K562 (cell line): Measurements from ENCODE around the gene GET4. TPM values are rescaled to one million over a fixed set of nuclear protein-coding genes. Genes with fewer than 3 reads are reported as not detected.
A peak's percentile ranks its signal among the peaks of the same experiment; 100 is the strongest.

Source experiments
- ATAC-seq: fragments of 200-7000 bp; cut with Tn5 transposase; 3 replicates; pipeline ENCODE4 v1.9.1; 2020; ENCODE audit warnings: moderate library complexity
- BruUV-seq: library from RNA; stranded (reverse); fragments of 400-500 nt; replicated peaks from 2 replicates; lab custom pipeline; 2021; lab: Mats Ljungman, UMichigan
- CTCF ChIA-PET: fragments of 300-600 bp; formaldehyde crosslinking; extraction: SDS; loops from one replicate; lab custom pipeline; 2021; ENCODE audit warnings: low intra/inter-chr PET ratio; lab: Yijun Ruan, JAX
- POLR2A ChIA-PET: fragments of 300-600, 350-650 bp; sonication (Branson Sonifier 250); formaldehyde crosslinking; extraction: SDS; loops from one replicate; lab custom pipeline; 2021; ENCODE audit warnings: antibody characterized with exemption, inconsistent platforms; lab: Yijun Ruan, JAX
- DNase-seq, 4 experiments: peaks; one replicate each; pipeline versions ENCODE4 v3.0.0 to v3.0.0-alpha.2; 2011 to 2018; ENCODE audit warnings: low spot score in 3 of 4, mixed read lengths in 3 of 4; ENCODE audit errors: extremely low read depth in 1 of 4
- FAIRE-seq: peaks from 2 replicates; lab custom pipeline; 2011; peaks lifted over from hg19 to GRCh38; lab: Jason Lieb, UNC
- H2AFZ ChIP-seq: 2 replicates; pipeline ENCODE4 v1.6.0; 2011; ENCODE audit warnings: low read depth, low read length, control low read depth, inconsistent platforms
- H3K27ac ChIP-seq: fragments of 200-600 bp; 3 replicates; pipeline ENCODE4 v1.8.0; 2011; ENCODE audit warnings: low read depth, mild to moderate bottlenecking, control low read depth, inconsistent platforms, low read length, moderate library complexity, mixed read lengths; ENCODE audit errors: extremely low read depth
- H3K27me3 ChIP-seq, 2 experiments: fragments of 300-600 bp in 1 of 2; 2 replicates in 1 of 2; 3 replicates in 1 of 2; pipeline versions ENCODE4 v1.6.0 to v1.8.0; 2011; ENCODE audit warnings: inconsistent platforms in 2 of 2, low read length in 2 of 2, mild to moderate bottlenecking in 1 of 2, mixed read lengths in 1 of 2, moderate library complexity in 1 of 2; ENCODE audit not compliant: control insufficient read depth in 2 of 2, insufficient read depth in 2 of 2
- H3K36me3 ChIP-seq: fragments of 300-600 bp; 3 replicates; pipeline ENCODE4 v1.8.0; 2011; ENCODE audit warnings: mild to moderate bottlenecking, low read length, inconsistent platforms; ENCODE audit not compliant: control insufficient read depth, insufficient read depth
- H3K4me1 ChIP-seq, 2 experiments: fragments of 200-600 bp in 1 of 2; replicated peaks in 1 of 2; 2 replicates in 1 of 2; 3 replicates in 1 of 2; pipeline versions ENCODE4 v1.5.1 to v1.8.0; 2011; ENCODE audit warnings: inconsistent platforms in 2 of 2, low read length in 2 of 2, mild to moderate bottlenecking in 1 of 2, mixed read lengths in 1 of 2, moderate library complexity in 1 of 2; ENCODE audit not compliant: control insufficient read depth in 2 of 2, insufficient read depth in 2 of 2
- H3K4me2 ChIP-seq: 2 replicates; pipeline ENCODE4 v1.6.1; 2011; ENCODE audit warnings: low read length, control low read depth, inconsistent platforms, mixed read lengths; ENCODE audit not compliant: insufficient read depth
- H3K4me3 ChIP-seq: fragments of 200-600 bp; sonication (generic), shearing (Covaris generic); 2 replicates; pipeline ENCODE4 v1.5.1; 2016; ENCODE audit warnings: control low read depth, inconsistent platforms
- H3K79me2 ChIP-seq: fragments of 200-600 bp; 3 replicates; pipeline ENCODE4 v1.8.0; 2011; ENCODE audit warnings: low read length, inconsistent platforms; ENCODE audit not compliant: control insufficient read depth, insufficient read depth
- H3K9ac ChIP-seq, 2 experiments: 2 replicates each; pipeline versions ENCODE4 v1.6.0 to v1.6.1; 2011; ENCODE audit warnings: low read depth in 2 of 2, low read length in 2 of 2, control low read depth in 1 of 2, inconsistent platforms in 1 of 2, mild to moderate bottlenecking in 1 of 2, mixed read lengths in 1 of 2; ENCODE audit not compliant: insufficient read depth in 1 of 2
- H3K9me1 ChIP-seq: one replicate; pipeline ENCODE4 v1.6.0; 2011; ENCODE audit warnings: inconsistent platforms, mild to moderate bottlenecking, low read length, moderate library complexity; ENCODE audit not compliant: control insufficient read depth, insufficient read depth
- H3K9me3 ChIP-seq: replicated peaks from 2 replicates; pipeline ENCODE4 v1.5.1; 2011; ENCODE audit warnings: low read depth, low read length, inconsistent platforms; ENCODE audit not compliant: control insufficient read depth, insufficient read depth
- H4K20me1 ChIP-seq: replicated peaks from 2 replicates; pipeline ENCODE4 v1.6.1; 2011; ENCODE audit warnings: low read length, inconsistent platforms, mixed read lengths; ENCODE audit not compliant: control insufficient read depth, insufficient read depth
- ARID1B ChIP-seq: fragments of 450-650 bp; IDR thresholded peaks from 2 replicates; pipeline ENCODE4 v1.6.1; 2016; ENCODE audit warnings: antibody characterized with exemption, mild to moderate bottlenecking, inconsistent platforms
- ARID3A ChIP-seq: IDR thresholded peaks from 2 replicates; pipeline ENCODE4 v1.6.1; 2012; ENCODE audit warnings: low read depth, low read length, improper control_type of control experiment, borderline replicate concordance
- CEBPG ChIP-seq, 3 experiments: fragments of 200-800 bp in 1 of 3; sonication (Bioruptor generic) in 1 of 3; sonication (generic) in 1 of 3; formaldehyde crosslinking in 1 of 3; IDR thresholded peaks in 2 of 3; conservative IDR thresholded peaks in 1 of 3; 2 replicates each; pipeline versions ENCODE4 v1.6.1 to v1.8.0; 2016 to 2022; ENCODE audit warnings: missing compliant biosample characterization in 2 of 3, missing genetic modification characterization in 2 of 3, mild to moderate bottlenecking in 1 of 3, missing genetic modification reagents in 1 of 3
- GABPB2 ChIP-seq: fragments of 250-450 bp; sonication (Bioruptor Pico); conservative IDR thresholded peaks from 2 replicates; pipeline ENCODE4 v1.5.1; 2021; ENCODE audit warnings: mild to moderate bottlenecking
- HDAC3 ChIP-seq: fragments of 450-650 bp; IDR thresholded peaks from 2 replicates; pipeline ENCODE4 v1.6.1; 2018; ENCODE audit warnings: borderline replicate concordance, mild to moderate bottlenecking, moderate library complexity; ENCODE audit not compliant: partially characterized antibody
- HNRNPUL1 ChIP-seq: fragments of 200-400 bp; formaldehyde crosslinking; IDR thresholded peaks from 2 replicates; pipeline ENCODE4 v1.6.1; 2017; ENCODE audit warnings: low read length
- ILF3 ChIP-seq: fragments of 450-650 bp; IDR thresholded peaks from 2 replicates; pipeline ENCODE4 v1.6.1; 2018; ENCODE audit warnings: antibody characterized with exemption, mild to moderate bottlenecking, moderate library complexity, borderline replicate concordance
- PHB2 ChIP-seq: fragments of 450-650 bp; IDR thresholded peaks from 2 replicates; pipeline ENCODE4 v1.6.1; 2017; ENCODE audit warnings: low read depth
- RB1 ChIP-seq: fragments of 450-650 bp; IDR thresholded peaks from 2 replicates; pipeline ENCODE4 v1.6.1; 2017; ENCODE audit warnings: low read depth, mild to moderate bottlenecking
- ZNF699 ChIP-seq: fragments of 250-450 bp; sonication (Bioruptor Pico); IDR thresholded peaks from 2 replicates; pipeline ENCODE4 v1.8.0; 2021; ENCODE audit warnings: mild to moderate bottlenecking, moderate library complexity; ENCODE audit not compliant: insufficient replicate concordance
- WGBS: fragments of 100-300 bp; shearing (Covaris generic); methylation state at CpG from one replicate; pipeline ENCODE4 v1.1.6; 2016; ENCODE audit warnings: low coverage, mixed read lengths; ENCODE audit not compliant: insufficient coverage; ENCODE audit errors: missing lambda C conversion rate; 5-methylcytosine and 5-hydroxymethylcytosine counted together
- in situ Hi-C: fragments of 300-500 bp; cut with MboI; formaldehyde crosslinking; loops from 4 replicates; pipeline ENCODE4 v1.15.0; 2018; ENCODE audit warnings: inconsistent platforms, mixed read lengths
- intact Hi-C: fragments of 100-400 bp; cut with micrococcal nuclease; formaldehyde crosslinking; loops from 2 replicates; pipeline ENCODE4 v1.14.2; 2022
- polyA plus RNA-seq, 8 experiments: library from polyadenylated mRNA; depleted of rRNA in 4 of 8; stranded (reverse) in 5 of 8; unstranded in 3 of 8; fragments of >200 nt; fragmentation: Nextera tagmentation in 2 of 8; fragmentation: Illumina TruSeq in 1 of 8; extraction: Ambion mirVana in 2 of 8; extraction: Trizol in 1 of 8; gene quantifications; 2 replicates each; pipeline versions ENCODE4 v1.2.1 to v1.2.3, GENCODE V29; 2011 to 2014; ENCODE audit warnings: inconsistent platforms in 1 of 8, missing spikeins in 1 of 8
- total RNA-seq, 7 experiments: library from RNA; depleted of rRNA in 6 of 7; stranded (reverse); fragments of >200 nt in 6 of 7; fragmentation: Illumina TruSeq in 2 of 7; extraction: Trizol in 2 of 7; gene quantifications; 2 replicates each; pipeline versions ENCODE4 v1.2.1 to v1.2.3, GENCODE V29; 2011 to 2021; ENCODE audit warnings: low replicate concordance in 1 of 7

Gene GET4
- total and polyA plus RNA-seq, 9 of the 15 experiments (the other 6 are each of a cell fraction or from before 2014, with no cell fraction given): 0.99 to 122 (median 40.4) TPM

GRCh38 chr7:945147-945555 is 68.8 kb downstream of the GET4 start:
- H3K4me3 ChIP-seq: no peak overlapping the region
- H4K20me1 ChIP-seq: 0 out of 2 replicates have a peak, but pooled peaks cover 6% of the 10 kb centered on the region
- no peaks in the 10 kb centered on the region for H3K36me3 ChIP-seq
- H3K9ac ChIP-seq: peak overlapping the region in 1 of 2 experiments; percentile 45; a peak in 1 of 4 replicates
- WGBS: 24% methylated on average over 12 of the region's 13 CpGs
- in situ Hi-C loops (no loop called here), intact Hi-C loops (no loop called here)
- H3K27me3 ChIP-seq: peaks cover 23 to 42% of the 10 kb centered on the region in 2 experiments
- H3K9me3 ChIP-seq: peaks cover 5% of the 10 kb centered on the region
- TF ChIP-seq GABPB2 (CRISPR knock-in tag): no peak
- no peak for TF ChIP-seq HDAC3
- no peaks in the 10 kb centered on the region for H3K9me1 ChIP-seq
- BruUV-seq: no TSS peak
- ChIA-PET POLR2A (no interaction called here), CTCF (no interaction called here)
- H3K4me2 ChIP-seq: no peak overlapping the region
- ATAC-seq (no peak), FAIRE-seq (no peak), DNase-seq (no peak)
- no peak overlapping the region for H2AFZ ChIP-seq
- no peak overlapping the region for H3K27ac ChIP-seq
- H3K79me2 ChIP-seq: no peaks in the 10 kb centered on the region
- peaks cover 0 to 27% of the 10 kb centered on the region in 2 experiments; a peak in 2 of 5 replicates for H3K4me1 ChIP-seq

- H3K79me2 ChIP-seq: no peaks in the 10 kb centered on the region
- no peak overlapping the region for H3K27ac ChIP-seq
- ChIA-PET POLR2A (no interaction called here), CTCF (no interaction called here)
- WGBS: 21% methylated on average over 13 of the region's 30 CpGs
- no peaks in the 10 kb centered on the region for H3K36me3 ChIP-seq
- no peak; the same call in 2 of the 3 replicates for ATAC-seq
- no peaks in the 10 kb centered on the region for H3K9me3 ChIP-seq
- H3K9me1 ChIP-seq: no peaks in the 10 kb centered on the region
- H3K27me3 ChIP-seq: peaks cover 23 to 43% of the 10 kb centered on the region in 2 experiments
- no peak for DNase-seq
- BruUV-seq: no TSS peak
- H3K4me3 ChIP-seq: no peak overlapping the region
- no peak overlapping the region for H2AFZ ChIP-seq
- H4K20me1 ChIP-seq: 0 out of 2 replicates have a peak, but pooled peaks cover 6% of the 10 kb centered on the region
- no peak for FAIRE-seq
- intact Hi-C loops (no loop called here), in situ Hi-C loops (no loop called here)
- no peak overlapping the region for H3K9ac ChIP-seq
- H3K4me2 ChIP-seq: no peak overlapping the region
- TF ChIP-seq ILF3: no peak
- TF ChIP-seq HNRNPUL1: no peak
- TF ChIP-seq CEBPG (CRISPR knock-in tag; IDR thresholded peaks at IDR 0.05): no peak
- TF ChIP-seq CEBPG (tag; conservative IDR thresholded peaks at IDR 0.05 in 1 of 2, IDR thresholded peaks at IDR 0.05 in 1 of 2): no peak
- TF ChIP-seq RB1: no peak
- TF ChIP-seq ARID3A: no peak
- no peak for TF ChIP-seq ARID1B
- no peak for TF ChIP-seq PHB2
- no peak for TF ChIP-seq ZNF699 (CRISPR knock-in tag)
- H3K4me1 ChIP-seq: peaks cover 0 to 27% of the 10 kb centered on the region in 2 experiments; a peak in 2 of 5 replicates
These were observed 69.4 kb downstream of the GET4 start for GRCh38 chr7:945556-946255.
